ENCODE measurements around the gene ATG2A. TPM values are rescaled to one million over a fixed set of nuclear protein-coding genes. Genes with fewer than 3 reads are reported as not detected.

The ATG2A gene
- total and polyA plus RNA-seq, 2 of the 8 experiments (the other 6 are each of a cell fraction or from before 2014, with no cell fraction given): 12.1 to 22.1 TPM

- TF ChIP-seq CHD7 (IDR thresholded peaks at IDR 0.05; ENCODE audit: insufficient replicate concordance, low read length) (no peak), CTCF (IDR thresholded peaks at IDR 0.05; ENCODE audit: control extremely low read depth in 1 of 3, insufficient read depth in 1 of 3, low read depth in 1 of 3, low read length in 3 of 3) (no peak), POLR2AphosphoS5 (IDR thresholded peaks at IDR 0.05; ENCODE audit: low read depth, low read length) (0 out of 2 replicates have a peak, but pooled peaks have one; percentile 33), SP1 (IDR thresholded peaks at IDR 0.05; ENCODE audit: low read depth, low read length) (no peak), POU5F1 (IDR thresholded peaks at IDR 0.05; ENCODE audit: low read depth, low read length) (no peak), MAFK (IDR thresholded peaks at IDR 0.05; ENCODE audit: low read depth, low read length) (no peak)
Observed at GRCh38 chr11:64916040-64916774, 802 bp downstream of the ATG2A start (continued).
